GM23338 (cell line): ENCODE results near the gene ST8SIA1.

Experiments
- EZH2 ChIP-seq: fragments of 200-600 bp; sonication (generic); IDR thresholded peaks from one replicate; pipeline ENCODE4 v1.8.0; 2017; ENCODE audit warnings: antibody characterized with exemption, mild to moderate bottlenecking, low read depth; ENCODE audit not compliant: unreplicated experiment
- EZH2phosphoT487 ChIP-seq: fragments of 200-600 bp; sonication (generic); IDR thresholded peaks from one replicate; pipeline ENCODE4 v1.8.1; 2018; ENCODE audit warnings: antibody characterized with exemption; ENCODE audit not compliant: unreplicated experiment
- NANOG ChIP-seq: IDR thresholded peaks from 2 replicates; pipeline ENCODE4 v1.6.1; 2016; ENCODE audit warnings: antibody characterized with exemption, borderline replicate concordance
- POLR2AphosphoS5 ChIP-seq: IDR thresholded peaks from 2 replicates; pipeline ENCODE4 v1.6.1; 2016; ENCODE audit warnings: antibody characterized with exemption, low read depth
- TF ChIP-seq, protein P1 (sequence below), 2 experiments: fragments of 200-600 bp in 1 of 2; sonication (generic) in 1 of 2; conservative IDR thresholded peaks; 2 replicates each; pipeline versions ENCODE4 v1.5.1 to v1.6.1; 2016 to 2017; ENCODE audit warnings: antibody characterized with exemption in 2 of 2, low read depth in 2 of 2, mild to moderate bottlenecking in 2 of 2, moderate library complexity in 1 of 2
- TF ChIP-seq, protein P2 (sequence below): IDR thresholded peaks from one replicate; pipeline ENCODE4 v1.6.1; 2018; ENCODE audit warnings: antibody characterized with exemption; ENCODE audit not compliant: unreplicated experiment

GRCh38 chr12:22211128-22211527, 123.4 kb downstream of the ST8SIA1 start:
- TF ChIP-seq, protein P1, sequence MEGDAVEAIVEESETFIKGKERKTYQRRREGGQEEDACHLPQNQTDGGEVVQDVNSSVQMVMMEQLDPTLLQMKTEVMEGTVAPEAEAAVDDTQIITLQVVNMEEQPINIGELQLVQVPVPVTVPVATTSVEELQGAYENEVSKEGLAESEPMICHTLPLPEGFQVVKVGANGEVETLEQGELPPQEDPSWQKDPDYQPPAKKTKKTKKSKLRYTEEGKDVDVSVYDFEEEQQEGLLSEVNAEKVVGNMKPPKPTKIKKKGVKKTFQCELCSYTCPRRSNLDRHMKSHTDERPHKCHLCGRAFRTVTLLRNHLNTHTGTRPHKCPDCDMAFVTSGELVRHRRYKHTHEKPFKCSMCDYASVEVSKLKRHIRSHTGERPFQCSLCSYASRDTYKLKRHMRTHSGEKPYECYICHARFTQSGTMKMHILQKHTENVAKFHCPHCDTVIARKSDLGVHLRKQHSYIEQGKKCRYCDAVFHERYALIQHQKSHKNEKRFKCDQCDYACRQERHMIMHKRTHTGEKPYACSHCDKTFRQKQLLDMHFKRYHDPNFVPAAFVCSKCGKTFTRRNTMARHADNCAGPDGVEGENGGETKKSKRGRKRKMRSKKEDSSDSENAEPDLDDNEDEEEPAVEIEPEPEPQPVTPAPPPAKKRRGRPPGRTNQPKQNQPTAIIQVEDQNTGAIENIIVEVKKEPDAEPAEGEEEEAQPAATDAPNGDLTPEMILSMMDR (conservative IDR thresholded peaks at IDR 0.05; ENCODE audit: low read depth in 2 of 2): no peak
- TF ChIP-seq EZH2phosphoT487 (no peak), POLR2AphosphoS5 (no peak), EZH2 (no peak), NANOG (no peak)
- TF ChIP-seq, protein P2, sequence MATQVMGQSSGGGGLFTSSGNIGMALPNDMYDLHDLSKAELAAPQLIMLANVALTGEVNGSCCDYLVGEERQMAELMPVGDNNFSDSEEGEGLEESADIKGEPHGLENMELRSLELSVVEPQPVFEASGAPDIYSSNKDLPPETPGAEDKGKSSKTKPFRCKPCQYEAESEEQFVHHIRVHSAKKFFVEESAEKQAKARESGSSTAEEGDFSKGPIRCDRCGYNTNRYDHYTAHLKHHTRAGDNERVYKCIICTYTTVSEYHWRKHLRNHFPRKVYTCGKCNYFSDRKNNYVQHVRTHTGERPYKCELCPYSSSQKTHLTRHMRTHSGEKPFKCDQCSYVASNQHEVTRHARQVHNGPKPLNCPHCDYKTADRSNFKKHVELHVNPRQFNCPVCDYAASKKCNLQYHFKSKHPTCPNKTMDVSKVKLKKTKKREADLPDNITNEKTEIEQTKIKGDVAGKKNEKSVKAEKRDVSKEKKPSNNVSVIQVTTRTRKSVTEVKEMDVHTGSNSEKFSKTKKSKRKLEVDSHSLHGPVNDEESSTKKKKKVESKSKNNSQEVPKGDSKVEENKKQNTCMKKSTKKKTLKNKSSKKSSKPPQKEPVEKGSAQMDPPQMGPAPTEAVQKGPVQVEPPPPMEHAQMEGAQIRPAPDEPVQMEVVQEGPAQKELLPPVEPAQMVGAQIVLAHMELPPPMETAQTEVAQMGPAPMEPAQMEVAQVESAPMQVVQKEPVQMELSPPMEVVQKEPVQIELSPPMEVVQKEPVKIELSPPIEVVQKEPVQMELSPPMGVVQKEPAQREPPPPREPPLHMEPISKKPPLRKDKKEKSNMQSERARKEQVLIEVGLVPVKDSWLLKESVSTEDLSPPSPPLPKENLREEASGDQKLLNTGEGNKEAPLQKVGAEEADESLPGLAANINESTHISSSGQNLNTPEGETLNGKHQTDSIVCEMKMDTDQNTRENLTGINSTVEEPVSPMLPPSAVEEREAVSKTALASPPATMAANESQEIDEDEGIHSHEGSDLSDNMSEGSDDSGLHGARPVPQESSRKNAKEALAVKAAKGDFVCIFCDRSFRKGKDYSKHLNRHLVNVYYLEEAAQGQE: no peak
